H1 (cell line): ENCODE measurements around the gene RAB3GAP1.

ENCODE experiments used
- FOSL1 ChIP-seq: IDR thresholded peaks from 2 replicates; pipeline ENCODE4 v1.6.1; 2011; ENCODE audit warnings: mild to moderate bottlenecking, low read depth, low read length, moderate library complexity; ENCODE audit not compliant: insufficient read depth
- POLR2A ChIP-seq, 2 experiments: IDR thresholded peaks; 1 replicate in 1 of 2; 2 replicates in 1 of 2; pipeline ENCODE4 v1.6.1; 2011; ENCODE audit warnings: low read depth in 2 of 2, low read length in 2 of 2, mild to moderate bottlenecking in 2 of 2; ENCODE audit errors: control extremely low read depth in 1 of 2
- SAP30 ChIP-seq: fragments of 300-600 bp; sonication (generic); IDR thresholded peaks from 2 replicates; pipeline ENCODE4 v1.7.1; 2012; ENCODE audit warnings: low read length, moderate library complexity, mild to moderate bottlenecking, inconsistent platforms; ENCODE audit not compliant: insufficient read depth, insufficient replicate concordance
- TF ChIP-seq, protein P1 (sequence below), 3 experiments: IDR thresholded peaks; 1 replicate in 2 of 3; 2 replicates in 1 of 3; pipeline versions ENCODE4 v1.5.1 to v1.6.1; 2011; ENCODE audit warnings: low read length in 3 of 3, mild to moderate bottlenecking in 3 of 3, inconsistent platforms in 2 of 3, low read depth in 1 of 3, moderate library complexity in 1 of 3; ENCODE audit not compliant: insufficient read depth in 1 of 3; ENCODE audit errors: control extremely low read depth in 1 of 3

DNA sequence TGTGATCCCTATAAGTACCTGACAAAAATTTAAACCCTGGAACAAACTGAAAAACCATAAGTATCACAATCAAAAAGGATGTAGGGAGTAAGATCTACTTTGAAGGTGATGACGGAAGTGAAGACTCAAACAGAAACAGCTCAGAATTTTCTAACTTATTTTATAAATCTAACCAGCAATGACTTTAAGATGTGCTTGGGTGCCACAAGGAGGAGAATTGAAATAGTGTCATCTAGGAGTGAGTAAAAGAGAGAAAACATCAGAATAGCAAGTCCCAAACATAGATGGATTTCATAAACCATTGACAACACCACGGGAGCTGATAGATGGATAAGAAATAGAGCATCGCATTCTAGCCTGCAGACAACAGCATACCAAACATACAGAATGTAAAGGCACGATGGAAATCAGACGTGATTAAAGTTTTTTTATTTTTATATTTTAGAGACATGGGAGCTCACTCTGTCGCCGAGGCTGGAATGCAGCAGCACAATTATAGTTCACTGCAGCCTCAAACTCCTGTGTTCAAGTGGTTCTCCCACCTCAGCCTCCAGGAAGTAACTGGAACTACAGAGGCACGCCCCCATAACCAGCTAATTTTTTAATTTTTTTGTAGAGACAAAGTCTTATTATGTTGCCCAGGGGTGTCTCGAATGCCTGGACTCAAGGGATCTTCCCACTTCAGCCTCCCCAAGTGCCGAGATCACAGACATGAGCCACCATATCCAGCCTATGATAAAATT lies 41.7 kb upstream of the RAB3GAP1 start:
- TF ChIP-seq SAP30 (no peak), FOSL1 (no peak), POLR2A (IDR thresholded peaks at IDR 0.05; ENCODE audit: control extremely low read depth in 1 of 2, low read depth in 2 of 2, low read length in 2 of 2) (no peak)
- TF ChIP-seq, protein P1, sequence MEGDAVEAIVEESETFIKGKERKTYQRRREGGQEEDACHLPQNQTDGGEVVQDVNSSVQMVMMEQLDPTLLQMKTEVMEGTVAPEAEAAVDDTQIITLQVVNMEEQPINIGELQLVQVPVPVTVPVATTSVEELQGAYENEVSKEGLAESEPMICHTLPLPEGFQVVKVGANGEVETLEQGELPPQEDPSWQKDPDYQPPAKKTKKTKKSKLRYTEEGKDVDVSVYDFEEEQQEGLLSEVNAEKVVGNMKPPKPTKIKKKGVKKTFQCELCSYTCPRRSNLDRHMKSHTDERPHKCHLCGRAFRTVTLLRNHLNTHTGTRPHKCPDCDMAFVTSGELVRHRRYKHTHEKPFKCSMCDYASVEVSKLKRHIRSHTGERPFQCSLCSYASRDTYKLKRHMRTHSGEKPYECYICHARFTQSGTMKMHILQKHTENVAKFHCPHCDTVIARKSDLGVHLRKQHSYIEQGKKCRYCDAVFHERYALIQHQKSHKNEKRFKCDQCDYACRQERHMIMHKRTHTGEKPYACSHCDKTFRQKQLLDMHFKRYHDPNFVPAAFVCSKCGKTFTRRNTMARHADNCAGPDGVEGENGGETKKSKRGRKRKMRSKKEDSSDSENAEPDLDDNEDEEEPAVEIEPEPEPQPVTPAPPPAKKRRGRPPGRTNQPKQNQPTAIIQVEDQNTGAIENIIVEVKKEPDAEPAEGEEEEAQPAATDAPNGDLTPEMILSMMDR (IDR thresholded peaks at IDR 0.05; ENCODE audit: control extremely low read depth in 1 of 3, insufficient read depth in 1 of 3, low read depth in 1 of 3, low read length in 3 of 3) = no peak
